Prostate gland (tissue), 2 donors: ENCODE measurements around the gene DISP3. TPM values are rescaled to one million over a fixed set of nuclear protein-coding genes. Genes with fewer than 3 reads are reported as not detected.

ENCODE experiments used
- DNase-seq: peaks from one replicate; pipeline ENCODE4 v3.0.0-alpha.2; 2019; ENCODE audit warnings: low spot score
- H3K27ac ChIP-seq, 2 donors: fragments of 200-600 bp; sonication (generic); 2 replicates each; pipeline ENCODE4 v1.5.1; 2017 to 2019
- H3K27me3 ChIP-seq: fragments of 200-600 bp; sonication (generic); replicated peaks from 2 replicates; pipeline ENCODE4 v1.5.1; 2019; ENCODE audit not compliant: insufficient read depth
- H3K36me3 ChIP-seq, 2 donors: fragments of 200-600 bp; sonication (generic); 1 replicate in 1 of 2; 2 replicates in 1 of 2; pipeline versions ENCODE4 v1.5.1 to v1.8.1; 2017 to 2019
- H3K4me1 ChIP-seq: fragments of 200-600 bp; sonication (generic); replicated peaks from 2 replicates; pipeline ENCODE4 v1.5.1; 2019
- H3K4me3 ChIP-seq, 2 donors: fragments of 200-600 bp; sonication (generic); 2 replicates each; pipeline ENCODE4 v1.5.1; 2017 to 2019
- H3K9me3 ChIP-seq: fragments of 200-600 bp; sonication (generic); 2 replicates; pipeline ENCODE4 v1.5.1; 2017
- CTCF ChIP-seq, 4 experiments: fragments of 200-600 bp in 2 of 4; fragments of 450-650 bp in 2 of 4; sonication (generic) in 2 of 4; IDR thresholded peaks; 1 replicate in 3 of 4; 2 replicates in 1 of 4; pipeline ENCODE4 v1.5.1; 2016 to 2019; ENCODE audit warnings: antibody characterized with exemption in 4 of 4, mild to moderate bottlenecking in 2 of 4, moderate library complexity in 2 of 4
- POLR2A ChIP-seq: fragments of 450-650 bp; IDR thresholded peaks from one replicate; pipeline ENCODE4 v1.6.1; 2016; ENCODE audit warnings: antibody characterized with exemption, mild to moderate bottlenecking
- POLR2AphosphoS5 ChIP-seq: sonication (generic); formaldehyde crosslinking; IDR thresholded peaks from one replicate; pipeline ENCODE4 v1.6.1; 2017; ENCODE audit warnings: antibody characterized with exemption
- WGBS: methylation state at CpG from one replicate; pipeline ENCODE4 v1.1.5; 2018; 5-methylcytosine and 5-hydroxymethylcytosine counted together
- intact Hi-C: fragments of 100-400 bp; cut with DNase I; formaldehyde crosslinking; loops from one replicate; pipeline ENCODE4 v1.14.2; 2022
- total RNA-seq, 2 donors: library from RNA; depleted of rRNA; stranded (reverse); fragments of >200 nt; gene quantifications; one replicate each; pipeline ENCODE4 v1.1.0, GENCODE V29; 2016

The DISP3 gene
- total RNA-seq, 2 donors from 2014 or later = 0.80 to 1.7 TPM

- no peak for TF ChIP-seq POLR2A
- no peak for TF ChIP-seq CTCF (IDR thresholded peaks at IDR 0.05)
- no peak for TF ChIP-seq POLR2AphosphoS5
- Histone ChIP-seq H3K27ac (no peak overlapping the region), H3K27me3 (no peaks in the 10 kb centered on the region), H3K4me1 (no peaks in the 10 kb centered on the region), H3K36me3 (no peaks in the 10 kb centered on the region), H3K9me3 (no peaks in the 10 kb centered on the region), H3K4me3 (no peak overlapping the region)
- 73% methylated on average over 11 of the region's 11 CpGs for WGBS
- DNase-seq = no peak
- intact Hi-C loops = no loop called here
Observed at GRCh38 chr1:11449100-11449403, 29.9 kb upstream of the DISP3 start.

- no peaks in the 10 kb centered on the region for H3K27me3 ChIP-seq
- WGBS = 93% methylated on average over 5 of the region's 5 CpGs
- H3K4me1 ChIP-seq = no peaks in the 10 kb centered on the region
Observed at GRCh38 chr1:11450310-11450709, 28.6 kb upstream of the DISP3 start.

GRCh38 chr1:11453742-11454491 lies 25.0 kb upstream of the DISP3 start:
- Histone ChIP-seq H3K27me3 (no peaks in the 10 kb centered on the region), H3K27ac (no peak overlapping the region), H3K36me3 (no peaks in the 10 kb centered on the region), H3K9me3 (no peaks in the 10 kb centered on the region), H3K4me3 (no peak overlapping the region), H3K4me1 (peaks cover 9% of the 10 kb centered on the region)
- no peak for DNase-seq
- 23% methylated on average over 27 of the region's 27 CpGs for WGBS
- TF ChIP-seq POLR2AphosphoS5 (no peak), CTCF (IDR thresholded peaks at IDR 0.05) (no peak), POLR2A (no peak)
- intact Hi-C loops = no loop called here

More at GRCh38 chr1:11450310-11450709, 28.6 kb upstream of the DISP3 start:
- intact Hi-C loops = no loop called here
- DNase-seq = no peak
- no peak for TF ChIP-seq CTCF (IDR thresholded peaks at IDR 0.05)
- TF ChIP-seq POLR2A = no peak
- TF ChIP-seq POLR2AphosphoS5 = no peak
- no peaks in the 10 kb centered on the region for H3K36me3 ChIP-seq
- H3K4me3 ChIP-seq = no peak overlapping the region
- H3K27ac ChIP-seq = no peak overlapping the region
- H3K9me3 ChIP-seq = no peaks in the 10 kb centered on the region

- DNase-seq = no peak
Observed at GRCh38 chr1:11455967-11456570, 22.9 kb upstream of the DISP3 start.

More at GRCh38 chr1:11455967-11456570, 22.9 kb upstream of the DISP3 start:
- Histone ChIP-seq H3K36me3 (no peaks in the 10 kb centered on the region), H3K27ac (no peak overlapping the region), H3K27me3 (no peaks in the 10 kb centered on the region), H3K9me3 (no peaks in the 10 kb centered on the region), H3K4me1 (peaks cover 10% of the 10 kb centered on the region), H3K4me3 (no peak overlapping the region)
- 54% methylated on average over 11 of the region's 11 CpGs for WGBS
- intact Hi-C loops = no loop called here
- TF ChIP-seq POLR2A (no peak), POLR2AphosphoS5 (no peak), CTCF (IDR thresholded peaks at IDR 0.05) (no peak)
